SKM-1 treated with dmso at 0.1 percent for 144 hours (cell line): ENCODE measurements around the gene CATSPERD.
A peak's percentile ranks its signal among the peaks of the same experiment; 100 is the strongest.

Experiments used
- DNase-seq: peaks from one replicate; lab custom pipeline; 2025; ENCODE audit not compliant: unreplicated experiment; lab: John Stamatoyannopoulos, UW

Gene CATSPERD, protein sequence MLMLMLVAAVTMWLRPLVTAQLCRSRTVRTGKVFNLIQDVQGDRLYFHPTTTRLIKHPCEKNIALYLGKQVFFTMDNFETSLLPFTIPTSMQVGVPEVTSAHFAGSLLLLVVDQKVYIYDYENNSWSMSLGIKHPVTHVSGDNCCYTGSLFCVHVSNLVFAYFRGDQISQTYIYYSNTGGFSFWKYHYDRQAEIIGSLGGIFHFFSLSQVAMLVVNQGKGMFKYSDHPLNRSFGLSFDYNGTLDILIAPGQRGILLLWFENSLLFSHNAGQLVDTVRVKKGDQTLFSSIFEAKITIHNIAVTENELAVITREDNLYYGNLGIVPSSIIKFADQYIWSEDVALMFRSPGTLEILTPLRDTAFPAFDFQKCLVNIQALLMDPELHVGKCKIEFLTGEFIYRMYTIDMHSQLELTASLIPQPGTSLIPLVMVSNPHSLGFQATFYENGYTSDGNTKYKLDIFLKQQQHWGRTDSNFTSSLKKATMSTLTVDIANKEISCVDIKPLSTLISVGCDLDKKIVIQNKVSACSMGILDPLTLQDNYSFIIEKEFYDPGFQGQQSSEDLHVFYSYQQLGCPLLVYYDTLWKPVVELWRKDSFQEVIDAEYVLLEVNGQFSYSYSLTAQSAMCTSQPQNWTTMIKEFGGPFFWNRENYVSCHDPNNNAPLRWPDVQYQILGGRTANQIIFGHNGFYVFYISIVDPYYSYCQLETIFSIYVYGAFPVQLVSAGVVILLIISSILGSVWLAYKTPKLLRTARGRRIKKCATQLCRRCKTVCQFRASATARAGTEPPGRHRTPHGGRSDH

DNA sequence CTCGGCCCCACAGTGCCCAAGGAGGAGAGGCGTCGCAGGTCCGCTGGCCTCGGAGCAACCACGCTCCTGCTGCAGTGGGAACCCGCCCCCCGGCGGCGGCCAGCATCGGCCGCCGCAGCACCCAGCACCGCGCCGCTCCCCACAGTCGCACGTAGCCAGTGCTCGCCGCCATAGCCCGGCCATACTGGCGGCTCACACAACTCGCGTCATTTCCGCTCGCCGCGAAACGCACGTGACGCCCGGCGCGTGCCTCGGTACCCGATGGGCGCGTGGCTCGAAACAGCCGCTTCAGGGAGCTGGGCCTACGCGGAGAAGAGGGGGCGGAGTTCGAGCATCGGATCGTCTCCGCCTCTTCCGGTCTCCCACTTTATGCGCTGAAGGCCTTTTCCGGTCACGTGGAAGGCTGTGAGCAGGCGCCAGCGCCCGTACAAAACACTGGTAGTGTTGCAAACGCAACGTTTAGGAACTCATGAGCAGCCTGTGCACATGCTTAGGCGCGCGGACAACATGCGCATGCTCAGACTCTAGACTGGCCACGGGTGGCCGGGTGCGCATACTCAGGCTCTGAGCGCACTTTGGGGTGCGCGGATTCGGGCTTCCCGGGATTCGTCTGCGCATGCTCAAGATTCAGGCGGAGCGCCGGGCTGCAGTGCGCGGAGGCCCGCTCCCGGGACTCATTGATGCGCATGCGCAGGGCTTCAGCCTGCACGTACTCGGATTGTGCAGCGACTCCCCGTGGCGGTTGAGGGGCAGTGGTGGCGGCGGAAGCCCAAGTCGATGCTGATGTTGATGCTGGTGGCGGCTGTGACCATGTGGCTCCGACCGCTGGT, at the start of gene CATSPERD, which contains the start of gene LONP1:
Gene CATSPERD, plus strand, starts transcription at position 677 of the 830 bp plus-strand sequence. Its CDS starts 101 bp downstream, at position 778.
Gene LONP1, minus strand, starts transcription at position 186 of the 830 bp plus-strand sequence. Its CDS starts 14 bp downstream, at position 172.
- DNase-seq = peak; percentile 99

DNA sequence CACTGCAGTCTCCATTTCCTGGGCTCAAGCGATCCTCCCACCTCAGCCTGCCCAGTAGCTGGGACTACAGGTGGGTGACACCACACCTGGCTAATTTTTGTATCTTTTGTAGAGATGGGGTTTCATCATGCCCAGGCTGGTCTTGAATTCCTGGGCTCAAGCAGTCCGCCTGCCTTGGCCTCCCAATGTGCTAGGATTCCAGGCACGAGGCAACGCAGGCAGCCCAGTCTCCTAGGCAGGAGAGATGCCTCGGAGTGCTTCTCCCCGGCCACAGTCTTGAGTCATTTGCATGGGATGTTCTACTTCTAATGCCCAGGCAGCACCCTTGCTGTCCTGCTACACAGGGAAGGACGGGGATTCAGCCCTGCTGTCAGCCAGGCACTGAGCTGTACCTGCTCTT, 48.8 kb upstream of the CATSPERD start:
- DNase-seq = no peak

DNA sequence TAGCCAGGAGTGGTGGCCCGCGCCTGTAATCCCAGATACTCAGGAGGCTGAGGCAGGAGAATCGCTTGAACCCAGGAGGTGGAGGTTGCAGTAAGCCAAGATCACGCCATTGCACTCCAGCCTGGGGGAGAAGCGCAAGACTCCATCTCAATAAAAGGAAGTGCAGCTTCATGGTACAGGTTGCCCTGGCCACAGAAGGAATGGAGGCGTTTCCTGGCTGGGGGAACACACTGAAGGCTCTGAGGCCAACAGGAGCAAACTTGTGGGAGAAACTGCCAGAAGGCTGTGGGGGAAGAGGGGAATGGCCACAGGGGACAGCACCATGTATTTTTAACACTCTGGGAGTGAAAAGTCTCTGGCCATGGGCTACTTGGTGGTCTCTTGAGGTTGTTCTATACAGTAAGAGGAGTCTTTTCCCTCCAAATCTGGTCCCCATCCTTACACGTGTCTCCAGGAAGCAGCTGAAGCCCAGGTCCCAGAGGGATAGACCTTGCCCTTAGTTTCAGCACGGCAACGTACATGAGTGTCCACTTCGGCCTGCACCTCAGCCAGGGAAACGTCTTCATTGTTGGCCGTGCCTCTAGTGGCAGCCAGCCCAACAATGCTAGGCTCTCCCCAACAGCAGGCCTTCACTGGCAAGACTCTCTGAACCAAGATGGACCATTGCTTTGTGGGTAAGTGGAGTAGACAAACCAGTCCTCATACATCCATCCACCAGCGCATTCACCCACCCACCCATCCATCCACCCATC, 47.6 kb upstream of the CATSPERD start:
- DNase-seq = no peak

DNA sequence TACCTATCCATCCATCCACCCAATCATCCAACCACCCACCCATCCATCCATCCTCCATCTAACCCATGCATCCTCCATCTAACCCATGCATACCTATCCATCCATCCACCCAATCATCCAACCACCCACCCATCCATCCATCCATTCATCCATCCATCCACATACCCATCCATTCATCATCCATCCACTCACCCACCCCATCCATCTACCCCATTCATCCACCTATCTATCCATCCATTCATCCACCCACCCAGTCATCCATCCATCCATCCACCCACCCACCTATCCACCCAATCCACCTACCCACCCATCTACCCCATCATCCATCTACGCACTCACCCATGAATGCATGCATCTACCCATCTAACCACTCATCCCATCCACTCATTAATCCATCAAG, 46.7 kb upstream of the CATSPERD start:
- no peak for DNase-seq

DNA sequence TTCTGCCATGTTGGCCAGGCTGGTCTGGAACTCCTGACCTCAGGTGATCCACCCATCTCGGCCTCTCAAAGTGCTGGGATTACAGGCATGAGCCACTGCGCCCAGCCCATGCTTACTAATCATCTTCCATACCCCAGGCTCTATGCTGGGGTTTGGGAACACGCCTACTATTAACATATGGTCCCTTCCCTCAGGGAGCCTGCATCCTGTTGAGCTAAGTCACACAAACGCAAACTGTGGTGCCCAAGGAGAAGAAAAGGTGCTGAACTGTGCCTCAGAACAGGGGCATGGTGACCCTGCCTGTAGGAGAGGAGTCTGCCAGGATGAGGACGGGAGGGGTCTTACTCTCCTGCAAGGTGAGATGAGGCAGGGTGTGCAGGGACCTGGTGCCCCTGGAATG, 45.7 kb upstream of the CATSPERD start:
- DNase-seq = no peak

DNA sequence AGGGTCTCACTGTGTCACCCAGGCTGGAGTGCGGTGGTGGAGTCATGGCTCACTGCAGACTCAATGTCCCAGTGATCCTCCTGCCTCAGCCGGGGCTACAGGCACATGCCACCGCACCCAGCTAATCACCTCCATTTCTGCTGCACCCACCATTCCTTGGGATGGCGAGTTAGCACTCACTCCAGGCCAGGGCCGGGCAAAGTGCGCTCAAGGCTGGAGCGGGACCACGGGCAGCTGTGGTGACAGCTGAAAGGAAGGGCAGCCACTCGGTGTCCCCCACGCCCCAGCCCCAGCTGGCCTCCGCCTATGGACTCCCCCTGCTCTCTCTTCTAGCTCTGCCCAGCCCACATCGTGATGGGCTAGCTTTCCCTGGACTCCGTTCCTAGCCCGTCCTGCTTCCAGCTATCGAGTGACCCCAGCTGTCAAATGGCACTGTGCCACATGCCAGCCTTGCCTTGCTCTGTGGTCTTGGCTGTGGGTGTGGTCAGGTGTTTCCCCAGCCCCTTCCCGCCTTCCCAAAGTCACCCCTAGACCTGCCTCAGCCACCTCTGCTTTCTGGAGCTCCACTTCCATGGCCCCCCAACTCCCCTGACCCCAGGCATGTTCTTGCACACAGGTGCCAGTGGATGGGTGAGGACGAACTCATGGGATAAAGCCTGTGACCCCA, 44.2 kb upstream of the CATSPERD start:
- DNase-seq = no peak

DNA sequence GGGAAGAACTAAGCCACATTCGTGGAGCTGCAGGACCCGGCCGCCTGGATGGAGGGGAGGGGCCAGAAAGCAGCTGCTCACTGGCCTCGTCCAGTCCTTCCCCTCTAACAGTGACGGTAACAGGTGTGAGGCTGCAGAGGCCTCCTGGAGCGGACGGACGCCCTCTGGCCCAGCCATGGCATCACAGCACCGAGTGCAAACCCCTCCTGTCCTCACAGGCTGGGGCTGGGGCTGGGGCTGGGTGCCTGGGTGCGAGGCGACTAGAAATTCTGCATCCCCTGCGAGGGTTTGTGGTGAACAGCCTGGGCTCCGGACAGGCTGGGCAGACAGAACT, 43.7 kb upstream of the CATSPERD start:
- no peak for DNase-seq

DNA sequence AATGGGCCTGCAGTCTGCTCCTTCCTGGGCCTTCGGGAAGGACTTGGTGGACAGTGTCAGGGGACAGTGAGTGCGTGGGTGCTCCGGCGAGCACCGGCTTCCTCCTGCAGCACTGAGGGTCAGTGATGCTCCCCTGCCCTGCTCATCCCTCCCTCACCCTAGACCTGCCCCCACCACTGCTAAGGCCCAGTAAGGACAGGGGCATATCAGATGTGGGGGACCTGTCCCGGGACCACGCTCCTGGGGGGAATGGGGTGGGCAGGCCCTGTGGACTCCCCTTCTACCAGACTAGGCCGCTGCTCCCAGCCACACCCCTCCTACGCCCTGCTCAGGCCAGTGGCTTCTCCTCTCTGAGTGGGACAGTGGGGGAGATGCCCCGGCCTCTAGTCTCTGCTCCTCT, 43.3 kb upstream of the CATSPERD start:
- no peak for DNase-seq

DNA sequence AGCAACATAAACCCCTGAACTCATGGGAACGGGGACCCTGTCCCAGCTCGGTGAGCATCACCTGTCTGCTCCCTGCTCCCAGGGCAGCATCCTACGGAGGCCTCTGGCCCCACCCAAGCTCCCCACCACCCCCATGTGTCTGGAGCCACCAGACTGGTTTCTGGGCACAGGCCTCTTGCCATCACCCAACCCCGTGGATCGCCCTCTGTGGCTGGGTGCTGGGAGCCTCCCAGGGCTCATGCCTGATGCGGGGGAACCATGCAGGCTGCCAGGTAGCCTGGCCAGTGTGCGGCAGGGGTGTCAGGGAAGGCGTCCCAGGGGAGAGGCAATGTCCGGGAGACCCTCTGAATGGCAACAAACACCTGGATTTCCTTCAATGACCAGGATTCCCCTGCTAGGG, 42.9 kb upstream of the CATSPERD start:
- no peak for DNase-seq

DNA sequence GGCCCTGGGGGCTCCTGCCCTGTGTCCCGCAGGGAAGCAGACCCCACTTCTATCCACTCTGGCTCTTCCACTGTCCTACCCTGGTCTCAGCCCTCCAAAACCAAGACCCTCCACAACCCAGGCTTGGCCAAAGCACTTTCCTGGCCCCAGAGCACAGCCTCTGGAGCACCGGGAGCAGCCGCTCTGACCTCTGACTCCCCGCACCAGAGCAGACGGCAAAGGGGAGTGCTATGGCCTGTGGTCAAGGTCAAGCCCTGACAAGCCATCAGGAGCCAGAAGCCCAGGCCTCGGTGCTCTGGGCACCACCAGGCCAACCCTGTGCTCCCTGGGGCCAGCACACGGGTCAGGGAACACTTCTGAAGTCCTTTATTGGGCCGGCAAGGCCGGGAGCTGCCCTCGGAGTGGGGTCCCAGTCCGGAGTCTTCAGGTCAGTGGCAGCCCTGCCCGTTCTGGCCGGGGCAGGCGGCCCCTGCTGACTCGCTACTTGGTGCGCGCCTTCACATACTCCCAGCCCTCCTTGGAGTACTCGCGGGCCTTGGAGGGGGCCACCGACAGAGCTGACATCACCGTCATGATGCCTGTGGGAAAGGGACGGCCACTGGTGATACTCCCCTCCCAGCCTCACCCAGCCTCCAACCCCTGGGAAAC, 42.2 kb upstream of the CATSPERD start:
- DNase-seq = no peak

DNA sequence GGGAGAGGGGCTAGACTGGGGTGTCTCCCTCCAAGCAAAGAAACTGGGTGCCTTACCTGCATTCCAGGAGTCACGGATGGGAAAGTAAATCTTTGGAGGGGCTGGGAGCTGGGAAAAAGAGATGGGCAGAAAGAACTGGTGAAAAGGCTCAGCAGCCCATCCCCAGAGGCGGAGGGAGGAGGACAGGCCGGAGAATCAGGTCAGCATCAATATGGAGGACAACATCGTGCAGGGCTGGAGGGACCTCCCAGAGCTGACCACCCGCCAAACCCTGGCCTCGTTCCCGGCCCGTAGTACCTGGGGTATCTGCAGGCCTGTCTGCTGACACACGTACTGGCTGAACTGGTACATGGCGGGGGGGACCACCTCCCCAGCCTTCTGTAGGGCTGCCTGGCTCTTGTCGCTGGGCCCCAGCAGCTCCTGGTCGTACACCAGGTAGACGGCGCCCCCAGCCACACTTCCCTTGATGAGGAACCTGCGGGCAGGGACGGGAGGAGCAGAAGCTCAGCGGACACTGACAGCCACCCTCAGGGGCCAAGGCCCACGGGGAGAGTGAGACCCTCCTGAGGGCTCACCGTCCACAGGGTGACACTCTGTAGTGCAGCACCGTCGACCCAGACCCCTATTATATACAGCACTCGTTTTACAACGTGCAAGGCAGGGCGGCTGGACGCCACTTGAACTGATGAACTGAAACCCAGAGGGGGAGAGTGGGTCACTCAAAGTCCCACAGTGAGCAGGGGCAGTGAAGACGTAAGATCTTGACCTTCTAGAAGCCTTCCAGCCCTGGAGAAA, 41.0 kb upstream of the CATSPERD start:
- no peak for DNase-seq

DNA sequence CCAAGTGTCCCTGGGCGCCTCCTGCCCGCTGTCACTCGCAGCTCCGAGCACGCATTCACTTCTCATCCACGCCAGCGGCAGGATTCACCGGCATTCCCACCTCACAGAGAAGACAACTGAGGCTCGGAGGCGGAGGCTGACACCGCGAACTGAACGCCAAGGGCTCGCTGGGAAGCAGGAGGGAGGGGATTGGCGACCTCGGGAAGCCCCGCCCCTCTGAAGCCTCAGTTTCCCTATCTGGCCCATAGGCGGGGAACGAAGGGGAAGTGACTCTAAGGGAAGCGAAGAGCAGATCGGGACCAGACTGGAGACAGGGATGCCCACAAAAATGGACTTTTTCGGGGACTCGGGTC, 40.4 kb upstream of the CATSPERD start:
- no peak for DNase-seq

DNA sequence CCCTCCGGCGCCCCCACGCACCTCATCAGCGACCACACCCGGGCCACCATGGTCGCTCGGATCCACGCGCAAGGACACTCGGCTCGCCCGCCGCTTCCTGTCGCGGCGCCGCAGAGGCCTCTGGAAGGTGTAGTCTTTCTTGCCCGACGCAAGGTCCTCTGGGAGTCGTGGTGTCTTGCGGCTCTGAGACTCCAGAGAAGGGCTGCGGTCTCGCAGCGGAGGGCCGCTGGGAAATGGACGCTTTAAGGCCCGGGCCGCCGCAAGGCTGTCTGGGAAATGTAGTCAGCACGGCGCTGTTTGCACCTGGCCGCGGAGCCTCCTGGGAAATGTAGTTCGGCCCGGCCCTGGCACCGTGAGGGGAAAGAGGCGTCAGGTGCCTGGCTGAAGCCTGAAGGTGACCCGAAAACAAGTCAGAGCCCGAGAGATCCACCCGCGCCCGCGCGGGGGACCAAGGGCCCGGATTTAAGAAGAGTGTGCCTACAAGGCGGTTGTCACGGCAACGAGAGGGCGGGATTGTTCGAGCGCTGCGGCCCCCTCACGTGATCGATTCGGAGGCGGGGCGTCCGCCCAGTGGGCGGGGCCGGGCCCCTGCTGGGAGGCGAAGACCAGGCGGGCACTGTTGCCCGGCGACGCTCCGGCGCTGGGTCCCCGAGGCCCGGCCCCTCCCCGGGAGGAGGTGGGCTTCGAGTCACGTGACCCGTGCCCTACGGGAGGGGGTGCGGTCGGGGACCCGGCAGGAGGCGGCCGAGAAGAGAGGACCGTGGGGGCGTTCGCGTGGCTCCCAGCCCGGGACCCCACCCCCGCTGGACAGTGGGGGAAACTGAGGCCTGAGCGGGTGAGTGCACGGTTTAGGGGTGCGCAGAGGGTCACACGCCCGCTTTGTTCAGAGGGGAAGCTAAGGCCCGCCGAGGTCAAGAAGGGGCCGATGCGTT, 39.7 kb upstream of the CATSPERD start, which contains the start of the genes HSD11B1L and MICOS13:
Gene HSD11B1L, plus strand, starts transcription at position 591 of the 932 bp plus-strand sequence. CDS start 3,806 bp downstream, outside the sequence.
Gene MICOS13, minus strand, starts transcription at position 80 of the 932 bp plus-strand sequence. Its CDS starts 30 bp downstream, at position 50.
- peak; percentile 98 for DNase-seq

DNA sequence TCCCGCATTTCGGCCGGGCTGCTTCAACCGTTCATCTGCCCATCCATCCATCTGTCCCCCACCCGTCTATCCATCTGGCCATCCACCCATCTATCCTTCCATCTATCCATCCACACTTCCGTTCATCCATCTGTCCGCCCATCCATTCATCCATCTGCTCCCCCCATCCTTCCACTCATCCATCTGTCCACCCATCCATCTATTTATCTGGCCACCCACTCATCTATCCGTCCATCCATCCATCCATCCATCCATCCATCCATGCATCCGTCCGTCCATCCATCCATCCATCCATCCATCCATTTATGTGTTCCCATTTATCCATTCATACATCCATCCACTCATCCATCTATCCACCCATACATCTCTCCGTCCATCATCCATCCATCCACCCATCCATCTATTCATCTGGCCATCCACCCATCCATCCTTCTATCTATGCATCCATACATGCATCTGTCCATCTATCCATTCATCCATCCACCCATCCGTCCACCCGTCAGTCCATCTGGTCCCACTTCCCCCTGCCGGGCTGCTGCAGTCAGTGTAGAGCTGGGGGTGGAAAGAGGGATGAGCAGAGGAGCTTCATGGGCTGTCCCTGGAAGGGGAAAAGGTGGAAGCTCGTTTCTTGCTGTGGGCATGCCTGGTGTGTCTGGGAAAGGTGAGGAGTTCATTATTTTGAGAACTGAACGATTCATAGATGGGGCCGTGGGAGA, 38.9 kb upstream of the CATSPERD start:
- no peak for DNase-seq

DNA sequence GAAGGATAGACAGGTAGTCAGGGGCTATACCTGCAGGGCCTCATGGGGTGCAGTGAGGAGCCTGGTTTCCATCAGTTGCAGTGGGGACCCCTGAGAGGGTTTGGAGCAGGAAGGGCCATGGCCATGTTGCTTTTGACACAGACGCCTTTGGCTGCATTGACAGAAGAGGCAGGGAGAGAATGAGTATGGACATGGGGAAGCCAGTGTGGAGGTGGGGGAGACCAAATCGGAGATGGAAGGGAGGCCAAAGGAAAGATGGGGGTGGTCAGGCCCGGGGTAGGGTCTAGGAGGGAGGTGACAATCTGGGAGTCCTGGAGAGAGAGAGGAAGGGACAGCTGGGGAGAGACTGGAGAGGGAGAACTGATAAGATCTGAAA, 38.3 kb upstream of the CATSPERD start:
- no peak for DNase-seq

DNA sequence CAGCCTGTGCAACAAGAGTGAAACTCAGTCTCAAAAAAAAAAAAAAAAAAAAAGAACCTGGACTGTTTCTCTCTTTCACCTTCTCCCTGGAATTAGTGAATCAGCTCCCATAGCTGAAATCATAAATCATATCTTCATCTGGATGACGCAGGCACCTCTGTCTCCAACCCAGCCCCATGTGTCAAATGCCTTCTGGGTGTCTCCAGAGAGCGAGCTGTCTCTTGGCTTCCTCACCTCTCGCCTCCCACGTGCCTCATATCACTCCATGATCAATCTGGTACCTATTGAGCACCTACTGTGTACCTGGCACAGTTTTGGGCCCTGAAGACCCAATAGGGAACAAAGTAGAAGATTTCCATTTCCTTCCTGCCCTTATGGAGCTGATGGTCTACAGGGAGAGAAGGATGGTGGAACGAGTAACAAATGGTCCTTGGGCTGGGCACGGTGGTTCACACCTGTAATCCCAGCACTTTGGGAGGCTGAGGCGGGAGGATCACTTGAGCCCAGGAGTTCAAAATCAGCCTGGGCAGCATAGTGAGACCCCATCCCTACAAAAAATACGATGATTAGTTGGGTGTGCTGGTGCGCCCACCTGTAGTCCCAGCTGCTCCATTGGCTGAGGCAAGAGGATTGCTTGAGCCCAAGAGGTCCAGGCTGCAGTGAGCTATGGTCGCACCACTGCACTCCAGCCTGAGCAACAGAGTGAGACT, 37.1 kb upstream of the CATSPERD start:
- no peak for DNase-seq
